HepG2 (cell line): ENCODE results near the gene EHD1. TPM values are rescaled to one million over a fixed set of nuclear protein-coding genes. Genes with fewer than 3 reads are reported as not detected.
A peak's percentile ranks its signal among the peaks of the same experiment; 100 is the strongest.

Experiments
- AHR ChIP-seq: IDR thresholded peaks from 2 replicates; pipeline ENCODE4 v1.6.1; 2018; ENCODE audit warnings: missing genetic modification reagents, missing compliant biosample characterization
- FOXK1 ChIP-seq: sonication (generic); formaldehyde crosslinking; IDR thresholded peaks from 2 replicates; pipeline ENCODE4 v1.4.0; 2020; ENCODE audit warnings: low read depth, missing genetic modification reagents, borderline replicate concordance
- GABPB1 ChIP-seq: IDR thresholded peaks from 2 replicates; pipeline ENCODE4 v1.6.1; 2016; ENCODE audit warnings: mild to moderate bottlenecking, missing genetic modification reagents, moderate library complexity, missing compliant biosample characterization
- GMEB2 ChIP-seq: IDR thresholded peaks from 2 replicates; pipeline ENCODE4 v1.6.1; 2016; ENCODE audit warnings: missing biosample characterization, missing genetic modification reagents, low read depth
- HMGA1 ChIP-seq: sonication (generic); formaldehyde crosslinking; conservative IDR thresholded peaks from 2 replicates; pipeline ENCODE4 v1.4.0; 2020; ENCODE audit warnings: missing genetic modification reagents
- HOXA3 ChIP-seq: sonication (generic); formaldehyde crosslinking; IDR thresholded peaks from 2 replicates; pipeline ENCODE4 v1.5.0; 2020; ENCODE audit warnings: missing genetic modification reagents
- KDM5B ChIP-seq: sonication (generic); formaldehyde crosslinking; IDR thresholded peaks from 2 replicates; pipeline ENCODE4 v1.4.0; 2020; ENCODE audit warnings: missing genetic modification reagents, mild to moderate bottlenecking, borderline replicate concordance
- KLF13 ChIP-seq: sonication (generic); formaldehyde crosslinking; IDR thresholded peaks from 2 replicates; pipeline ENCODE4 v1.4.0; 2020; ENCODE audit warnings: mild to moderate bottlenecking, missing genetic modification reagents
- MZF1 ChIP-seq: sonication (generic); formaldehyde crosslinking; IDR thresholded peaks from 2 replicates; pipeline ENCODE4 v1.8.1; 2023; ENCODE audit warnings: mild to moderate bottlenecking, missing genetic modification reagents, borderline replicate concordance
- NR2F6 ChIP-seq, 2 experiments: IDR thresholded peaks; 2 replicates each; pipeline ENCODE4 v1.6.1; 2016; ENCODE audit warnings: antibody characterized with exemption in 1 of 2, mild to moderate bottlenecking in 1 of 2
- PPARG ChIP-seq: conservative IDR thresholded peaks from 2 replicates; pipeline ENCODE4 v1.6.1; 2016; ENCODE audit warnings: missing biosample characterization, missing genetic modification reagents
- RBM22 ChIP-seq: fragments of 200-400 bp; formaldehyde crosslinking; optimal IDR thresholded peaks from 2 replicates; pipeline ENCODE3; 2017; ENCODE audit warnings: mild to moderate bottlenecking, low read length, moderate library complexity
- REXO4 ChIP-seq: sonication (generic); formaldehyde crosslinking; IDR thresholded peaks from 2 replicates; pipeline ENCODE4 v1.8.0; 2022; ENCODE audit warnings: missing genetic modification reagents, mild to moderate bottlenecking, borderline replicate concordance
- SMARCE1 ChIP-seq: fragments of 450-650 bp; IDR thresholded peaks from 2 replicates; pipeline ENCODE4 v1.6.1; 2017; ENCODE audit warnings: borderline replicate concordance
- STAG1 ChIP-seq: sonication (generic); formaldehyde crosslinking; IDR thresholded peaks from 2 replicates; pipeline ENCODE4 v1.4.0; 2020; ENCODE audit warnings: missing genetic modification reagents
- ZBTB26 ChIP-seq: IDR thresholded peaks from 2 replicates; pipeline ENCODE4 v1.6.1; 2016; ENCODE audit warnings: missing compliant biosample characterization, missing genetic modification reagents, borderline replicate concordance
- ZNF331 ChIP-seq: sonication (generic); formaldehyde crosslinking; IDR thresholded peaks from 2 replicates; pipeline ENCODE4 v1.4.0; 2020; ENCODE audit warnings: missing genetic modification reagents
- ZNF446 ChIP-seq: sonication (generic); formaldehyde crosslinking; IDR thresholded peaks from 2 replicates; pipeline ENCODE4 v1.5.0; 2020; ENCODE audit warnings: mild to moderate bottlenecking, missing genetic modification reagents
- ZNF558 ChIP-seq: sonication (generic); formaldehyde crosslinking; IDR thresholded peaks from 2 replicates; pipeline ENCODE4 v1.9.0; 2022; ENCODE audit warnings: mild to moderate bottlenecking, missing genetic modification reagents, borderline replicate concordance
- ZNF567 ChIP-seq: sonication (generic); formaldehyde crosslinking; IDR thresholded peaks from 2 replicates; pipeline ENCODE4 v1.8.1; 2023; ENCODE audit warnings: mild to moderate bottlenecking, missing genetic modification reagents, borderline replicate concordance
- polyA plus RNA-seq, 8 experiments: library from polyadenylated mRNA; depleted of rRNA in 3 of 8; stranded (reverse) in 7 of 8; unstranded in 1 of 8; fragments of >200 nt; fragmentation: Illumina TruSeq in 4 of 8; extraction: Trizol in 4 of 8; gene quantifications; 2 replicates each; pipeline versions ENCODE4 v1.2.1 to v1.2.3, GENCODE V29; 2011 to 2016; ENCODE audit warnings: low read depth in 4 of 8, missing spikeins in 1 of 8, mixed read lengths in 1 of 8; ENCODE audit not compliant: insufficient read depth in 1 of 8
- total RNA-seq, 5 experiments: library from RNA; depleted of rRNA; stranded (reverse); fragments of >200 nt; fragmentation: Illumina TruSeq; extraction: Trizol; gene quantifications; 2 replicates each; pipeline ENCODE4 v1.2.3, GENCODE V29; 2016; ENCODE audit warnings: low read depth in 1 of 5
- TF ChIP-seq, protein P1 (sequence below): sonication (generic); formaldehyde crosslinking; IDR thresholded peaks from 2 replicates; pipeline ENCODE4 v1.5.1; 2020; ENCODE audit warnings: missing genetic modification reagents, mild to moderate bottlenecking, borderline replicate concordance
- TF ChIP-seq, protein P2 (sequence below): IDR thresholded peaks from 2 replicates; pipeline ENCODE4 v1.6.1; 2016; ENCODE audit warnings: low read depth, control low read depth
- TF ChIP-seq, protein P3 (sequence below): sonication (generic); formaldehyde crosslinking; IDR thresholded peaks from 2 replicates; pipeline ENCODE4 v1.4.0; 2020; ENCODE audit warnings: missing genetic modification reagents

The EHD1 gene
- total and polyA plus RNA-seq, 2 of the 13 experiments (the other 11 are each of a cell fraction or from before 2014, with no cell fraction given): 23.6 to 26.6 TPM

GRCh38 chr11:64869571-64870175 is 8.7 kb downstream of the EHD1 start (continued):
- no peak for TF ChIP-seq HMGA1 (CRISPR knock-in tag)
- TF ChIP-seq GMEB2 (CRISPR knock-in tag): no peak
- no peak for TF ChIP-seq GABPB1 (CRISPR knock-in tag)
- no peak for TF ChIP-seq ZNF567 (CRISPR knock-in tag)
- peak; percentile 10; the same call in 1 of the 2 replicates for TF ChIP-seq KDM5B (CRISPR knock-in tag)
- TF ChIP-seq ZNF331 (CRISPR knock-in tag): 0 out of 2 replicates have a peak, but pooled peaks have one; percentile 29
- no peak for TF ChIP-seq MZF1 (CRISPR knock-in tag)
- TF ChIP-seq HOXA3: no peak
- TF ChIP-seq RBM22: no peak
- TF ChIP-seq ZNF446 (CRISPR knock-in tag): no peak
- TF ChIP-seq STAG1 (CRISPR knock-in tag): peak; percentile 45
- TF ChIP-seq AHR (CRISPR knock-in tag): 0 out of 2 replicates have a peak, but pooled peaks have one; percentile 59
- TF ChIP-seq REXO4 (CRISPR knock-in tag): no peak
- no peak for TF ChIP-seq FOXK1
- TF ChIP-seq, protein P1, sequence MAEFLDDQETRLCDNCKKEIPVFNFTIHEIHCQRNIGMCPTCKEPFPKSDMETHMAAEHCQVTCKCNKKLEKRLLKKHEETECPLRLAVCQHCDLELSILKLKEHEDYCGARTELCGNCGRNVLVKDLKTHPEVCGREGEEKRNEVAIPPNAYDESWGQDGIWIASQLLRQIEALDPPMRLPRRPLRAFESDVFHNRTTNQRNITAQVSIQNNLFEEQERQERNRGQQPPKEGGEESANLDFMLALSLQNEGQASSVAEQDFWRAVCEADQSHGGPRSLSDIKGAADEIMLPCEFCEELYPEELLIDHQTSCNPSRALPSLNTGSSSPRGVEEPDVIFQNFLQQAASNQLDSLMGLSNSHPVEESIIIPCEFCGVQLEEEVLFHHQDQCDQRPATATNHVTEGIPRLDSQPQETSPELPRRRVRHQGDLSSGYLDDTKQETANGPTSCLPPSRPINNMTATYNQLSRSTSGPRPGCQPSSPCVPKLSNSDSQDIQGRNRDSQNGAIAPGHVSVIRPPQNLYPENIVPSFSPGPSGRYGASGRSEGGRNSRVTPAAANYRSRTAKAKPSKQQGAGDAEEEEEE (CRISPR knock-in tag): no peak
- TF ChIP-seq KLF13 (CRISPR knock-in tag): no peak
- no peak for TF ChIP-seq ZBTB26
- no peak for TF ChIP-seq PPARG
- TF ChIP-seq, protein P2, sequence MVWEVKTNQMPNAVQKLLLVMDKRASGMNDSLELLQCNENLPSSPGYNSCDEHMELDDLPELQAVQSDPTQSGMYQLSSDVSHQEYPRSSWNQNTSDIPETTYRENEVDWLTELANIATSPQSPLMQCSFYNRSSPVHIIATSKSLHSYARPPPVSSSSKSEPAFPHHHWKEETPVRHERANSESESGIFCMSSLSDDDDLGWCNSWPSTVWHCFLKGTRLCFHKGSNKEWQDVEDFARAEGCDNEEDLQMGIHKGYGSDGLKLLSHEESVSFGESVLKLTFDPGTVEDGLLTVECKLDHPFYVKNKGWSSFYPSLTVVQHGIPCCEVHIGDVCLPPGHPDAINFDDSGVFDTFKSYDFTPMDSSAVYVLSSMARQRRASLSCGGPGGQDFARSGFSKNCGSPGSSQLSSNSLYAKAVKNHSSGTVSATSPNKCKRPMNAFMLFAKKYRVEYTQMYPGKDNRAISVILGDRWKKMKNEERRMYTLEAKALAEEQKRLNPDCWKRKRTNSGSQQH (CRISPR knock-in tag): 0 out of 2 replicates have a peak, but pooled peaks have one; percentile 45
- TF ChIP-seq SMARCE1: no peak
- TF ChIP-seq NR2F6 (IDR thresholded peaks at IDR 0.05): 0 out of 2 replicates have a peak, but pooled peaks have one; percentile 13
- no peak for TF ChIP-seq NR2F6 (CRISPR knock-in tag; IDR thresholded peaks at IDR 0.05)
- TF ChIP-seq, protein P3, sequence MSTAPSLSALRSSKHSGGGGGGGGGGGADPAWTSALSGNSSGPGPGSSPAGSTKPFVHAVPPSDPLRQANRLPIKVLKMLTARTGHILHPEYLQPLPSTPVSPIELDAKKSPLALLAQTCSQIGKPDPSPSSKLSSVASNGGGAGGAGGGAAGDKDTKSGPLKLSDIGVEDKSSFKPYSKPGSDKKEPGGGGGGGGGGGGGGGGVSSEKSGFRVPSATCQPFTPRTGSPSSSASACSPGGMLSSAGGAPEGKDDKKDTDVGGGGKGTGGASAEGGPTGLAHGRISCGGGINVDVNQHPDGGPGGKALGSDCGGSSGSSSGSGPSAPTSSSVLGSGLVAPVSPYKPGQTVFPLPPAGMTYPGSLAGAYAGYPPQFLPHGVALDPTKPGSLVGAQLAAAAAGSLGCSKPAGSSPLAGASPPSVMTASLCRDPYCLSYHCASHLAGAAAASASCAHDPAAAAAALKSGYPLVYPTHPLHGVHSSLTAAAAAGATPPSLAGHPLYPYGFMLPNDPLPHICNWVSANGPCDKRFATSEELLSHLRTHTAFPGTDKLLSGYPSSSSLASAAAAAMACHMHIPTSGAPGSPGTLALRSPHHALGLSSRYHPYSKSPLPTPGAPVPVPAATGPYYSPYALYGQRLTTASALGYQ: no peak
- no peak for TF ChIP-seq ZNF558
